SH-SY5Y (cell line): Measurements from ENCODE around the gene PTPRR.

Source experiments
- GATA2 ChIP-seq: IDR thresholded peaks from 2 replicates; pipeline ENCODE4 v1.6.1; 2011; ENCODE audit warnings: mild to moderate bottlenecking, low read depth, low read length
- GATA3 ChIP-seq: IDR thresholded peaks from 2 replicates; pipeline ENCODE4 v1.6.1; 2011; ENCODE audit warnings: low read depth, mild to moderate bottlenecking, low read length, moderate library complexity

The PTPRR gene

GRCh38 chr12:70763666-70764065 is 156.9 kb downstream of the PTPRR start:
- TF ChIP-seq GATA2 (no peak), GATA3 (no peak)

DNA sequence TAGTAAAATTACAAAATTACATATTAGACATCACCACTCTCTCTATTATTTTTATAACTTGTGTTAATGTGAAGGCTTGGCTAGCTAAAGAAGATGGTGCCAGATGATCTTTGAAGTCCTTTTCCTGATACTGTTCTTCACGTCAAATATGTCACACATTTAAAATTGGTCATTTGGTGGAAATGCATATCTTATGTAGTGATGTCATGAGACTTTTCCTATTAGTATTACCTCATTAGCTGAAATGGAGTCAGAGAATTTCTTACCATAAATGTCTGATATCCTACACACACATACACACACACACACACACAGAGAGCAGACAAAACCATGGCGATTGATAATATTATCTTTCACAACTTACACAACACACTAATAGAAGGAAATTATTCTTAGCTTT is 158.5 kb downstream of the PTPRR start:
- TF ChIP-seq GATA2 (no peak), GATA3 (no peak)

GRCh38 chr12:70759161-70759918 is 161.2 kb downstream of the PTPRR start:
- TF ChIP-seq GATA2 (no peak), GATA3 (no peak)

DNA sequence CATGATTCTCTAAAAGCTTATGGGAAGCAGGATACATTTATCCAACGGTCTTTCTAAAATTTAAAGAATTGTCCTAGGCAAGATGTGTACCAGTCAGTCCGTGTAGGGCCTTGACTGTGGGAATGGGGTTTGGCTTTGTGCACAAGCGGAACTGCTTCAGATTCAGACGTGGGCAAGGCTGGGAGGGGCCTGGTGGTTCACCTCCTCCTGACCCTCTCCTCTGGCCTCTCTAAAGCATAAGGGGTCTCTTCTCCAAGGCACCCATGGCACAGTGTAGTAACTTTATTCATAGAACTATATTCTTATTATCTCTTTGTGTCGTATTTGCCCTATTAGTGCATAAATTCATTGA is 162.1 kb downstream of the PTPRR start:
- TF ChIP-seq GATA3 = no peak

DNA sequence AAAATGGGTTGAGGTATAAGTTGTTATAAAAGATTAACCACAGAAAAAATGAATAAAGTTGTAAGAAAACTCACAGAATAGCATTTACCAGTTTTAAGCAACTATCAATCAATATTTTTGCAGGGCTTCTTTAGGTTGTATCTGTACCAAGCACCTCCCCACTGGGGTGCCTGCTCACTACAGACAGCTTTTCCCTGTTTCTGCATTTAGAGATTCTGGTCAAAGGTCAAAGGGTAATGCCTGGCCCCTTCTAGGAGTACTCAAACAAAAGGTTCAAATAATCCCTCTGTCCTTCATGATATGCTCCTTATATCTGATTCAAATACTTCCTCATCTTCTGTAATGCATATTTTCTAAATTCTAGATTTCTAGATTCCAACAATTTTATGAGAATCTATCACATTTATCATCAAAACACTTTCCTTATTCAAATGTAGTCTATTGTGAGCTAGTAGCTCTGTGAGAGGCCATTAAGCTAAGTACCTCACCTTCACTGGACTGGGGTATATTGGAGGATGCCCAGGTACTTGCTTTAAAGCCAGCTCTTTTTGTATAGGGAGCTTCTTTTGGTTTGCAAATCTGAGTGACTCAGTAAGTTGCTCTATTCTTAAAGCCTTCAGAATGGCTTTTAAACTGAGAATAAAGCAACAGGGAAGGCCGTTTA is 162.6 kb downstream of the PTPRR start:
- TF ChIP-seq GATA2 = no peak
- TF ChIP-seq GATA3 = no peak

DNA sequence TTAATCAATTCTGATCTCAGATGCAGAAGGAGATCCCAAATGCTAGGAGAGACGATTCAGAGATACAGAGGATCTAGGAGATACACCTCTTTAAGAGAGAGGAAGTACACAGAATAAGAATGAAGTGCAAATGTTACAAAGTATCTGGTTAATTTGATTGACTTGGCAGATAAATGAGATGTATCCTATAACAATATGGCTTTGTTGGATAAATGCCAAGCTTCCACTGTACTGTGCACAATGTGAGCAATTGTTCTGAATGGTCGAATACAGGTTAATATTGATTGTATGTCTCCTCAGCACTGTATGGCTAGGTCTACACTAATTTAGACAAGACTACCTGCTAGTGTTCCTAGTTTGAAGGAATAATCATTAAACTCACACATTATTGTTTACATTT is 163.7 kb downstream of the PTPRR start:
- no peak for TF ChIP-seq GATA2
- TF ChIP-seq GATA3 = no peak; the same call in 1 of the 2 replicates

DNA sequence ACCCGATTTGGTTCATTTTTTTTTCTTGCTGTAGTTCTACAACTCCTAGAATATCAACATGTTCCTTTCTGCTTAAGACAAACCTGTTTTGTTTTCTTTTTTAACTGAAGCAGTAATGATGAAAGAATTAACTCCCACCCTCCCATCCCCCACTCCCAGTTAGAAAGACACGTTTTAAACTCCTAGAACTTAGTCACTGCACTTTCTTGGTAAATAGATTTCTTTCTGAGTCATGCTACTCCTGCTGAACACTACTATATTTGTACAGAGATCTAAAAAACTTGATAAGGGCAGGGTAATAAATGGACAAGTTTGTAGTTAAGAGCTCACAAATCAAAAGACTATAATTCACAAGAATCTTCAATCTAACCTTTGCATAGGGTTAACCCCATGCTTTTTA is 164.4 kb downstream of the PTPRR start:
- TF ChIP-seq GATA3 = no peak
- TF ChIP-seq GATA2 = no peak

DNA sequence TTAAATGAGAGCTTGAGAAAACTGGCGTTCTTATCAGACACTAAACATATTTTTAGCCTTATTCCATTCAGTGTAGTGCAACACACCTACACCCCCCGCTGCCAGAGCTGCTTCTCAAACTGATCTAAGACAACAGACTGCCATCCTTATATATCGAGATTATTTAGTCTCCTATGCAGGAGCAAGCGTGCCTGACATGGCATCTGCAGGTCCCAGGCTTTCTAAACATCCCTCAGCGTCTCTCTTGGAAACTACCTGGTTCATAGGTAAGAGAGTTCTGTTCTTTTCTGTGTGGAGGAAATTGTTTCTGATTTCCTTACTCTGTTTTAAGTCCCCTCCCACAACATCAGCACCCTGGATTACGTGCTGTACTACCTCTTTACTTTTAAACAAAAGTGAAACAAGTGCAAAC is 166.2 kb downstream of the PTPRR start:
- TF ChIP-seq GATA3 (no peak), GATA2 (no peak)

GRCh38 chr12:70752327-70752726 is 168.2 kb downstream of the PTPRR start:
- no peak for TF ChIP-seq GATA3
- no peak for TF ChIP-seq GATA2

DNA sequence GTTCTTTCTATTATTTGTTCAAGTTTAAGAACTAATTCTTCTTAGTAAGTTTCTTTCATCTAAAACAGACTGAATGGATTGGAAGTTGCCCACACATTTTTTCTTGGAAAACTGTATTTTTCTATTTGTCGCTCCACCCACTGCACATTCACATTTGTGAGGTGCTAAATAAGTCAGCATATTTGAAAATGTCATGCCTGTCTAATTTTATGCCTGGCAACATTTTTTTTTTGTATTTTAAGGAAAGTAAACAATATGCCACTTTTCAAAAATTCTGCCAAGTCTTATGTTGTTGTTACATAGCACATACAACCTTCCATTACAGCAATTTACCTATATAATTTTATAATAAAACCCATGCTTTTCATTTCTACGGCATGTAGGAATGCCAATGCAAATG is 170.6 kb downstream of the PTPRR start:
- TF ChIP-seq GATA2 (no peak), GATA3 (no peak)

- TF ChIP-seq GATA3 (no peak), GATA2 (no peak)
Measured at GRCh38 chr12:70748809-70749208, 171.7 kb downstream of the PTPRR start.

GRCh38 chr12:70747445-70748260 is 172.9 kb downstream of the PTPRR start:
- TF ChIP-seq GATA2 = no peak
- TF ChIP-seq GATA3 = no peak

- TF ChIP-seq GATA3 = no peak
- TF ChIP-seq GATA2 = no peak
Measured at GRCh38 chr12:70745048-70745447, 175.5 kb downstream of the PTPRR start.

GRCh38 chr12:70744178-70744577 is 176.4 kb downstream of the PTPRR start:
- TF ChIP-seq GATA3 (no peak), GATA2 (no peak)

DNA sequence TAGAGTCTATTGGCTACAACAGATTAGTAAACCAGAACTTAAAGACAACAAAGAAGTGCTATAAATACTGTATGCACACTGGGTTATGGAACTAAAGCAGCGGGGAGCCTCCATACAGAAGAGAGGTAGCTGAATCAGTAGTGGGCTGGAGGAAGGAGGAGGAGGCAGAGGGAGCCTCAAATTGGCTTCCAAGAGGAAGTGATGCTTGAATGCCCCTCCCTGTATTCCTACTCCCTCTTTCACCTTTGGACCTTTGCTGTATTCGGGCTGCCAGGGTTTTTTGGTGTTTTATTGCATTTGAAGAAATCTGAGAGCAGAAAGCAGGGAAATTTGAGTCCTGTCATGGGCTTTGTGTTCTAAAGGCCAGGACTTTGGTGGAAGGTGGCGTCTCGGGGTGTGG is 179.3 kb downstream of the PTPRR start:
- no peak for TF ChIP-seq GATA3
- no peak for TF ChIP-seq GATA2

DNA sequence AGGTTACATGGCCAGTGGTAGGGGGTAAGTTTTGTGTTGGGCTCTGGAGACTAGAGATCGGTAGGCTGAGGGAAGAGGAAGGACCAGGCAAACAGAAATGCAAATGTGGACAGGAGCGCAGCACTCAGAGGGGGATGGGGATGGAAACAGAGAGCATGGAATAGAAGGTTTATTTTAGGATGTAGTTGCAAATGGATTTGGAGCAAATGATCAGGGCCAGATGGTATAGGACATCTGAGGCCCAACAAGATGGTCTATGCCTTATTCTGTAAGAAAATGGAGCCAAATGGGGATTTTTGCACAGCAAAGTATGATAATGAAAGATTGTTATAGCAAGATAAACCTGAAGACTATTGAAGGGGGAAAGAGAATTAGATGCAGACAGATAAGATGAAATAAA is 180.8 kb downstream of the PTPRR start:
- no peak for TF ChIP-seq GATA3
- no peak for TF ChIP-seq GATA2
